ENCODE results near the gene AP5Z1.

The AP5Z1 gene

DNA sequence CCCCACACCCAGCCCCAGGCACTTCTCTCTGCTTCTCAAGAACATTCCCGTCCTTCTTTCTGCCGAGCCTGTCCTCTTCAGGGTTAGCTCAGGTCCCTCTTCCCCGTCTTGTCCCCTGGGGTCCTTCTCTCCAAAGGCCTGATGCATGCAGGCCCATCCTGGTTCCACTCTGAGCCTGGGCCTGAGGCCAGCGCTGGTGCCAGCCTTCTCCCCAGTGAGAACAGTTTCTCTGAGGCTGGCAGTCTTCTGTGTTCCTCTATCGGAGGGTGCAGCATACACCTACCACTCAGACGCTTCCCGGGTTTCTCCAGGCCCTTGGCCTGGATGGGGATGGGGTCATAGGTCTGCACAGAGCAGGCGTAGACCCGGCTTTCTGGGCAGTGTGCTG lies 14.6 kb downstream of the AP5Z1 start:
- H3K4me1 ChIP-seq (ENCODE audit: low read length) = no peaks in the 10 kb centered on the region
- no peaks in the 10 kb centered on the region for H3K27me3 ChIP-seq (ENCODE audit: low read depth, low read length)
- no peak overlapping the region for H3K27ac ChIP-seq (ENCODE audit: low read length)
- no peak overlapping the region for H3K9ac ChIP-seq (ENCODE audit: low read length)
- no peak overlapping the region for H3K4me2 ChIP-seq (ENCODE audit: low read length)
- TF ChIP-seq EZH2phosphoT487 (IDR thresholded peaks at IDR 0.05; ENCODE audit: low read depth) = no peak
- TF ChIP-seq, protein P1, sequence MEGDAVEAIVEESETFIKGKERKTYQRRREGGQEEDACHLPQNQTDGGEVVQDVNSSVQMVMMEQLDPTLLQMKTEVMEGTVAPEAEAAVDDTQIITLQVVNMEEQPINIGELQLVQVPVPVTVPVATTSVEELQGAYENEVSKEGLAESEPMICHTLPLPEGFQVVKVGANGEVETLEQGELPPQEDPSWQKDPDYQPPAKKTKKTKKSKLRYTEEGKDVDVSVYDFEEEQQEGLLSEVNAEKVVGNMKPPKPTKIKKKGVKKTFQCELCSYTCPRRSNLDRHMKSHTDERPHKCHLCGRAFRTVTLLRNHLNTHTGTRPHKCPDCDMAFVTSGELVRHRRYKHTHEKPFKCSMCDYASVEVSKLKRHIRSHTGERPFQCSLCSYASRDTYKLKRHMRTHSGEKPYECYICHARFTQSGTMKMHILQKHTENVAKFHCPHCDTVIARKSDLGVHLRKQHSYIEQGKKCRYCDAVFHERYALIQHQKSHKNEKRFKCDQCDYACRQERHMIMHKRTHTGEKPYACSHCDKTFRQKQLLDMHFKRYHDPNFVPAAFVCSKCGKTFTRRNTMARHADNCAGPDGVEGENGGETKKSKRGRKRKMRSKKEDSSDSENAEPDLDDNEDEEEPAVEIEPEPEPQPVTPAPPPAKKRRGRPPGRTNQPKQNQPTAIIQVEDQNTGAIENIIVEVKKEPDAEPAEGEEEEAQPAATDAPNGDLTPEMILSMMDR (IDR thresholded peaks at IDR 0.05; ENCODE audit: low read depth, low read length) = no peak
- no peaks in the 10 kb centered on the region for H3K9me3 ChIP-seq (ENCODE audit: insufficient read depth, low read length)
- no peaks in the 10 kb centered on the region for H3K36me3 ChIP-seq (replicated peaks; ENCODE audit: low read depth, low read length)
- no peaks in the 10 kb centered on the region for H4K20me1 ChIP-seq (ENCODE audit: insufficient read depth, low read length)
- no peak overlapping the region for H2AFZ ChIP-seq (ENCODE audit: low read depth, low read length)
- no peak overlapping the region for H3K4me3 ChIP-seq (ENCODE audit: low read length)
- H3K79me2 ChIP-seq (ENCODE audit: low read length) = no peaks in the 10 kb centered on the region

DNA sequence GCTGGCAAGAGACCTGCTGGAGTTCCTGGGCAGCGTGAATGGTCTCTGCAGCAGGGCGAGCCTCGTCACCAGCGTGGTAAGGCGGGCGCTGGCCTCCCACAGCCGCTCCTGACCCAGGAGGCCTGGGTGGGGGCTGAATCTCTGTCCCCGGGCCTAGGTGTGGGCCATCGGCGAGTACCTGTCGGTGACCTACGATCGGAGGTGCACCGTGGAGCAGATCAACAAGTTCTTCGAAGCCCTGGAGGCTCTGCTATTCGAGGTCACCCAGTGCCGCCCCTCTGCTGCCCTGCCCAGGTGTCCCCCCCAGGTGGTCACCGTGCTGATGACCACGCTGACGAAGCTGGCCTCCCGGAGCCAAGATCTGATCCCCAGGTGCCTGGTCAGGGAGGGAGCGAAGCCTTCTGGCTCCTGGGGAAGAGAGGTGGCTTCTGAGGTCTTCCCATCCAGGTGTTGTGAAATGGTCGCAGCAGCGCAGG lies 15.1 kb downstream of the AP5Z1 start:
- Histone ChIP-seq H4K20me1 (ENCODE audit: insufficient read depth, low read length) (no peaks in the 10 kb centered on the region), H3K4me1 (ENCODE audit: low read length) (no peaks in the 10 kb centered on the region), H3K36me3 (replicated peaks; ENCODE audit: low read depth, low read length) (no peaks in the 10 kb centered on the region), H3K27me3 (ENCODE audit: low read depth, low read length) (no peaks in the 10 kb centered on the region), H3K4me3 (ENCODE audit: low read length) (no peak overlapping the region), H2AFZ (ENCODE audit: low read depth, low read length) (no peak overlapping the region), H3K9me3 (ENCODE audit: insufficient read depth, low read length) (no peaks in the 10 kb centered on the region), H3K4me2 (ENCODE audit: low read length) (no peak overlapping the region), H3K9ac (ENCODE audit: low read length) (no peak overlapping the region), H3K79me2 (ENCODE audit: low read length) (no peaks in the 10 kb centered on the region), H3K27ac (ENCODE audit: low read length) (no peak overlapping the region)
- no peak for TF ChIP-seq EZH2phosphoT487 (IDR thresholded peaks at IDR 0.05; ENCODE audit: low read depth)
- TF ChIP-seq, protein P1 (IDR thresholded peaks at IDR 0.05; ENCODE audit: low read depth, low read length) = no peak

DNA sequence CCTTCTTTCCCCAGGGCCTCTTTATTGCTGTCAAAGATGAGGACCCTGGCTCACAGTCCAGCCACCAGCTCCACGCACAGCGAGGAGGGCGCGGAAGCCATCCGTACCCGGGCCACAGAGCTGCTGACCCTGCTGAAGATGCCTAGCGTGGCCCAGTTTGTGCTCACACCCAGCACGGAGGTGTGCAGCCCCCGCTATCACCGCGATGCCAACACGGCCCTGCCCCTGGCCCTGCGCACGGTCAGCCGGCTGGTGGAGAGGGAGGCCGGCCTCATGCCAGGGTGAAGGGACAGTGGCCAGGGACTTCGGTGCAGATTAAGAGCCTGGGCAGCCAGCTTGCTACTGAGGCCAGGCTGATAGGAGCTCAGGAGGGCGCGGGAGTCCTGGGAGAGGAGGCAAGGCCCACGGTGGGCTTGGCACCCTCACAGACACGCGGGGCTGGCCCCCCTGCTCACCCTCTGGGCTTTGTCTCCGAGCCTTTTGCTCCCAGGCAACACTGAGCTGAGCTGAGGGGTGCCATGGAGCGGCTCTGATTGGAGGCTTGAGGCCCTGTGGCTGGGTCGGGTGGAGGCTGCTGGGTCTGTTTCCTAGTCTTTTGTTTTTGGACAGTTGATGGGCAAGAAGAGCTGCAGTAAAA lies 15.8 kb downstream of the AP5Z1 start:
- no peak overlapping the region for H3K4me2 ChIP-seq (ENCODE audit: low read length)
- H3K79me2 ChIP-seq (ENCODE audit: low read length) = no peaks in the 10 kb centered on the region
- no peaks in the 10 kb centered on the region for H3K27me3 ChIP-seq (ENCODE audit: low read depth, low read length)
- H3K27ac ChIP-seq (ENCODE audit: low read length) = no peak overlapping the region
- H2AFZ ChIP-seq (ENCODE audit: low read depth, low read length) = no peak overlapping the region
- H3K9ac ChIP-seq (ENCODE audit: low read length) = no peak overlapping the region
- no peak overlapping the region for H3K4me3 ChIP-seq (ENCODE audit: low read length)
- TF ChIP-seq, protein P1 (IDR thresholded peaks at IDR 0.05; ENCODE audit: low read depth, low read length) = no peak
- no peak for TF ChIP-seq EZH2phosphoT487 (IDR thresholded peaks at IDR 0.05; ENCODE audit: low read depth)
- no peaks in the 10 kb centered on the region for H3K9me3 ChIP-seq (ENCODE audit: insufficient read depth, low read length)
- no peaks in the 10 kb centered on the region for H4K20me1 ChIP-seq (ENCODE audit: insufficient read depth, low read length)
- H3K36me3 ChIP-seq (replicated peaks; ENCODE audit: low read depth, low read length) = no peaks in the 10 kb centered on the region
- no peaks in the 10 kb centered on the region for H3K4me1 ChIP-seq (ENCODE audit: low read length)

DNA sequence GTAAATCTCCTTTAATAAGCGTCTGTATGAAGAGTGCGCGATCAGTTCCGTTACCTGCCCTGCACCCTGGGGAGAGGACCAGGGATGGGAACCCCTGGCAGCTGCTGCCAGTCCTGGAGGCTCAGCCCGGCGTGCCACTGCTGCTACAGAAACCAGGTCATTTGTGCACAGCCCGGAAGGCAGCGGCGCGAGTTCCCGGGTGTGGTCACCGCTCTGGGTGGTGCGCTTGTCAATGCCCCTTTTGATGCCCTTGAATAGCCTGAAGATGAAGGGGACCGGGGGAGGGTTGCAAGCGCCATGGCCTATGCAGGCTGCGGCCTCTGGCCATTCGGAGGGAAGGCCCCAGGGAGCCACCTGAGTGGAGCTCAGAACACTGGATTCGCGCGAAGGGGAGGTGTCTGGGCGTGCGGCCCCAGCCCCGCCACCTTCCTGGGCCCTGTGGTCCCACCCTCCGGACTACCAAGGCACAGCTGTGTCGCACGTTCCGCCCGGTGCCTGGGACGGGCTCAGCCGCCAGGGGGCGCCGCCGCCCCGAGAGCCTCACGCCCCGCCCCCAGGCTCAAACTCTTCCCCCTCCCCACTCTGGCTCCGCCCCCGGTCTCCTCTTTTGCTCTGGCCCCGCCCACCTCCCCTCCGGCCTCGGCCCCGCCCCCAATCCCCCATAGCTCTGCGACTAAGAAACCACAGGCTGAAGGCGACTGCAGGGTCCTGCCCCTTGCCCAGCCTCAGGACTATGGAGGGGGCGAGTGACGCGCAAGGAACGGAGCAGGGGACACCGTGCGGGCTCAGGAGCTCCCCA lies 16.5 kb downstream of the AP5Z1 start:
- no peaks in the 10 kb centered on the region for H3K36me3 ChIP-seq (replicated peaks; ENCODE audit: low read depth, low read length)
- H2AFZ ChIP-seq (ENCODE audit: low read depth, low read length) = no peak overlapping the region
- H3K9ac ChIP-seq (ENCODE audit: low read length) = no peak overlapping the region
- H3K9me3 ChIP-seq (ENCODE audit: insufficient read depth, low read length) = no peaks in the 10 kb centered on the region
- no peak for TF ChIP-seq EZH2phosphoT487 (IDR thresholded peaks at IDR 0.05; ENCODE audit: low read depth)
- TF ChIP-seq, protein P1 (IDR thresholded peaks at IDR 0.05; ENCODE audit: low read depth, low read length) = no peak
- H3K27me3 ChIP-seq (ENCODE audit: low read depth, low read length) = no peaks in the 10 kb centered on the region
- no peak overlapping the region for H3K4me2 ChIP-seq (ENCODE audit: low read length)
- no peak overlapping the region for H3K27ac ChIP-seq (ENCODE audit: low read length)
- H3K4me1 ChIP-seq (ENCODE audit: low read length) = no peaks in the 10 kb centered on the region
- H4K20me1 ChIP-seq (ENCODE audit: insufficient read depth, low read length) = no peaks in the 10 kb centered on the region
- H3K4me3 ChIP-seq (ENCODE audit: low read length) = no peak overlapping the region
- H3K79me2 ChIP-seq (ENCODE audit: low read length) = no peaks in the 10 kb centered on the region
